SK-N-SH (cell line): ENCODE data around the gene C15orf39. TPM values are rescaled to one million over a fixed set of nuclear protein-coding genes. Genes with fewer than 3 reads are reported as not detected.

ENCODE experiments used
- CTCF ChIA-PET: fragments of 300-600, 350-600 bp; formaldehyde crosslinking; extraction: SDS; loops from one replicate; lab custom pipeline; 2021; lab: Yijun Ruan, JAX
- POLR2A ChIA-PET: fragments of 350-600 bp; sonication (Branson Sonifier 250); formaldehyde crosslinking; extraction: SDS; loops from one replicate; lab custom pipeline; 2020; ENCODE audit warnings: antibody characterized with exemption, inconsistent platforms; lab: Yijun Ruan, JAX
- DNase-seq: peaks from one replicate; pipeline ENCODE4 v3.0.0; 2012
- H2AFZ ChIP-seq: fragments of 200-600 bp; sonication (generic); 2 replicates; pipeline ENCODE4 v1.8.1; 2016; ENCODE audit warnings: antibody characterized with exemption, mild to moderate bottlenecking, low read depth
- H3F3A ChIP-seq: fragments of 200-600 bp; sonication (generic); replicated peaks from 2 replicates; pipeline ENCODE3; 2016; ENCODE audit warnings: antibody characterized with exemption, mild to moderate bottlenecking; ENCODE audit not compliant: insufficient read depth
- H3K27ac ChIP-seq, 2 experiments: fragments of 200-500 bp in 1 of 2; fragments of 200-600 bp in 1 of 2; sonication (Bioruptor generic) in 1 of 2; sonication (generic), shearing (Covaris generic) in 1 of 2; 2 replicates each; pipeline versions ENCODE4 v1.5.1 to v1.6.1; 2014 to 2016; ENCODE audit warnings: low read depth in 2 of 2, inconsistent platforms in 1 of 2, low read length in 1 of 2, mild to moderate bottlenecking in 1 of 2, mixed read lengths in 1 of 2
- H3K27me3 ChIP-seq: fragments of 200-600 bp; sonication (generic), shearing (Covaris generic); 2 replicates; pipeline ENCODE4 v1.6.1; 2016; ENCODE audit warnings: mixed run types; ENCODE audit not compliant: insufficient read depth
- H3K36me3 ChIP-seq, 2 experiments: fragments of 200-500 bp in 1 of 2; fragments of 200-600 bp in 1 of 2; sonication (Bioruptor generic) in 1 of 2; sonication (generic) in 1 of 2; replicated peaks in 1 of 2; 2 replicates each; pipeline versions ENCODE3 to v1.5.1; 2014 to 2016; ENCODE audit warnings: low read length in 1 of 2, mild to moderate bottlenecking in 1 of 2; ENCODE audit not compliant: insufficient read depth in 2 of 2, control insufficient read depth in 1 of 2
- H3K4me1 ChIP-seq, 2 experiments: fragments of 200-500 bp in 1 of 2; fragments of 200-600 bp in 1 of 2; sonication (Bioruptor generic) in 1 of 2; sonication (generic), shearing (Covaris generic) in 1 of 2; 2 replicates each; pipeline versions ENCODE4 v1.5.1 to v1.6.1; 2014 to 2016; ENCODE audit warnings: low read depth in 1 of 2, low read length in 1 of 2, mixed run types in 1 of 2; ENCODE audit not compliant: insufficient read depth in 2 of 2, control insufficient read depth in 1 of 2
- H3K4me2 ChIP-seq: fragments of 200-600 bp; sonication (generic), shearing (Covaris generic); 2 replicates; pipeline ENCODE4 v1.6.1; 2017; ENCODE audit warnings: mixed run types
- H3K4me3 ChIP-seq, 2 experiments: fragments of 200-500 bp in 1 of 2; fragments of 200-600 bp in 1 of 2; sonication (Bioruptor generic) in 1 of 2; sonication (generic), shearing (Covaris generic) in 1 of 2; 2 replicates each; pipeline versions ENCODE4 v1.5.1 to v1.8.1; 2014 to 2016; ENCODE audit warnings: low read depth in 2 of 2, inconsistent platforms in 1 of 2, low read length in 1 of 2, mild to moderate bottlenecking in 1 of 2, mixed read lengths in 1 of 2, moderate library complexity in 1 of 2
- H3K79me2 ChIP-seq: fragments of 200-600 bp; sonication (generic); 2 replicates; pipeline ENCODE4 v1.8.1; 2017; ENCODE audit warnings: mild to moderate bottlenecking; ENCODE audit not compliant: insufficient read depth
- H3K9ac ChIP-seq: fragments of 200-600 bp; sonication (generic); 2 replicates; pipeline ENCODE4 v1.6.1; 2017; ENCODE audit warnings: mixed run types
- H3K9me2 ChIP-seq: fragments of 200-600 bp; sonication (generic); 2 replicates; pipeline ENCODE4 v1.6.1; 2017; ENCODE audit warnings: mixed run types
- H3K9me3 ChIP-seq: fragments of 200-600 bp; sonication (generic); 2 replicates; pipeline ENCODE4 v1.6.1; 2017; ENCODE audit warnings: mixed run types, mild to moderate bottlenecking, moderate library complexity
- H4K20me1 ChIP-seq: fragments of 200-600 bp; sonication (generic); 2 replicates; pipeline ENCODE4 v1.6.1; 2017; ENCODE audit warnings: mild to moderate bottlenecking, mixed run types; ENCODE audit not compliant: insufficient read depth
- CHD2 ChIP-seq: fragments of 150-350 bp; IDR thresholded peaks from 2 replicates; pipeline ENCODE4 v1.6.1; 2018; ENCODE audit warnings: low read length; ENCODE audit not compliant: partially characterized antibody
- CTCF ChIP-seq: fragments of 200-600 bp; sonication (generic); IDR thresholded peaks from 2 replicates; pipeline ENCODE4 v1.6.1; 2017; ENCODE audit warnings: antibody characterized with exemption, mild to moderate bottlenecking, moderate library complexity
- ELF1 ChIP-seq: IDR thresholded peaks from 2 replicates; pipeline ENCODE4 v1.4.0; 2012
- EP300 ChIP-seq, 2 experiments: IDR thresholded peaks; 2 replicates each; pipeline versions ENCODE4 v1.4.0 to v1.6.1; 2012; ENCODE audit warnings: borderline replicate concordance in 1 of 2, low read depth in 1 of 2, low read length in 1 of 2
- FOSL2 ChIP-seq: IDR thresholded peaks from 2 replicates; pipeline ENCODE4 v1.4.0; 2012; ENCODE audit warnings: low read depth, mild to moderate bottlenecking, moderate library complexity, borderline replicate concordance
- FOXJ3 ChIP-seq: sonication (generic); formaldehyde crosslinking; IDR thresholded peaks from 2 replicates; pipeline ENCODE4 v1.5.1; 2020; ENCODE audit warnings: mild to moderate bottlenecking, missing genetic modification reagents
- FOXM1 ChIP-seq: IDR thresholded peaks from 2 replicates; pipeline ENCODE4 v1.4.0; 2012; ENCODE audit warnings: low read depth, mild to moderate bottlenecking
- GABPA ChIP-seq: IDR thresholded peaks from 2 replicates; pipeline ENCODE4 v1.4.0; 2012; ENCODE audit warnings: low read depth, mild to moderate bottlenecking
- MEF2A ChIP-seq: IDR thresholded peaks from 2 replicates; pipeline ENCODE4 v1.4.0; 2012; ENCODE audit warnings: low read depth, borderline replicate concordance
- NFIC ChIP-seq: IDR thresholded peaks from 2 replicates; pipeline ENCODE4 v1.4.0; 2012; ENCODE audit warnings: borderline replicate concordance
- NRF1 ChIP-seq: IDR thresholded peaks from 2 replicates; pipeline ENCODE4 v1.6.1; 2012; ENCODE audit warnings: low read depth, mild to moderate bottlenecking, low read length
- PBX3 ChIP-seq: IDR thresholded peaks from 2 replicates; pipeline ENCODE4; 2012
- POLR2AphosphoS5 ChIP-seq: IDR thresholded peaks from 2 replicates; pipeline ENCODE4 v1.6.1; 2012; ENCODE audit warnings: low read depth, low read length
- RCOR1 ChIP-seq: fragments of 150-350 bp; IDR thresholded peaks from 2 replicates; pipeline ENCODE4 v1.6.1; 2017; ENCODE audit warnings: antibody characterized with exemption, low read length
- RXRA ChIP-seq: IDR thresholded peaks from 2 replicates; pipeline ENCODE4 v1.4.0; 2012; ENCODE audit warnings: low read depth, mild to moderate bottlenecking, borderline replicate concordance
- SMC3 ChIP-seq: IDR thresholded peaks from 2 replicates; pipeline ENCODE4 v1.6.1; 2012; ENCODE audit warnings: low read depth, low read length, improper control_type of control experiment
- TCF12 ChIP-seq: IDR thresholded peaks from 2 replicates; pipeline ENCODE4 v1.4.0; 2012
- TEAD4 ChIP-seq: IDR thresholded peaks from 2 replicates; pipeline ENCODE4 v1.4.0; 2012; ENCODE audit warnings: mild to moderate bottlenecking, borderline replicate concordance; ENCODE audit not compliant: insufficient read depth
- YY1 ChIP-seq: IDR thresholded peaks from 2 replicates; pipeline ENCODE4 v1.4.0; 2012; ENCODE audit warnings: low read depth, mild to moderate bottlenecking
- ZBTB33 ChIP-seq: IDR thresholded peaks from 2 replicates; pipeline ENCODE4 v1.4.0; 2012; ENCODE audit warnings: low read depth, borderline replicate concordance
- WGBS: methylation state at CpG from one replicate; pipeline ENCODE4 v1.1.6; 2017; ENCODE audit warnings: low lambda C conversion rate; 5-methylcytosine and 5-hydroxymethylcytosine counted together
- polyA plus RNA-seq, 3 experiments: library from polyadenylated mRNA; depleted of rRNA; stranded (reverse); fragments of >200 nt; gene quantifications; 2 replicates each; pipeline ENCODE4 v1.2.3, GENCODE V29; 2012

C15orf39 gene
- polyA plus RNA-seq, 1 of the 3 experiments (the other 2 are of a cell fraction), result 2.5 TPM

- Histone ChIP-seq H2AFZ (no peak overlapping the region), H3K9ac (no peak overlapping the region), H3K27me3 (peaks cover 12% of the 10 kb centered on the region), H3K79me2 (no peaks in the 10 kb centered on the region), H3K4me1 (peaks cover 0 to 3% of the 10 kb centered on the region in 2 experiments; a peak in 1 of 4 replicates), H3K36me3 (no peaks in the 10 kb centered on the region), H3K9me2 (no peaks in the 10 kb centered on the region), H3K9me3 (no peaks in the 10 kb centered on the region), H4K20me1 (no peaks in the 10 kb centered on the region), H3K4me3 (no peak overlapping the region), H3K4me2 (no peak overlapping the region), H3F3A (no peaks in the 10 kb centered on the region), H3K27ac (no peak overlapping the region)
- no peak for DNase-seq
- TF ChIP-seq YY1 (no peak), NRF1 (no peak), MEF2A (no peak), NFIC (no peak), POLR2AphosphoS5 (no peak), FOXJ3 (CRISPR knock-in tag) (no peak), SMC3 (no peak), FOSL2 (no peak), CTCF (no peak), EP300 (IDR thresholded peaks at IDR 0.05; ENCODE audit: borderline replicate concordance in 1 of 2, low read depth in 1 of 2, low read length in 1 of 2) (no peak)
- 70% methylated on average over 2 of the region's 2 CpGs for WGBS
- POLR2A ChIA-PET, result no interaction called here
- CTCF ChIA-PET, result no interaction called here
Observed at GRCh38 chr15:75230016-75230343, 28.3 kb downstream of the C15orf39 start.

GRCh38 chr15:75230551-75231371, 29.1 kb downstream of the C15orf39 start:
- H3K79me2 ChIP-seq, result no peaks in the 10 kb centered on the region
- peaks cover 13% of the 10 kb centered on the region for H3K27me3 ChIP-seq
- H3K4me1 ChIP-seq, result peaks cover 0 to 3% of the 10 kb centered on the region in 2 experiments; a peak in 1 of 4 replicates
- POLR2A ChIA-PET, result no interaction called here
- H3K36me3 ChIP-seq, result no peaks in the 10 kb centered on the region
- no peak overlapping the region for H3K9ac ChIP-seq
- H3K9me3 ChIP-seq, result no peaks in the 10 kb centered on the region
- no peak overlapping the region for H2AFZ ChIP-seq
- H3F3A ChIP-seq, result no peaks in the 10 kb centered on the region
- H3K27ac ChIP-seq, result no peak overlapping the region
- 68% methylated on average over 13 of the region's 16 CpGs for WGBS
- no peaks in the 10 kb centered on the region for H4K20me1 ChIP-seq
- H3K9me2 ChIP-seq, result no peaks in the 10 kb centered on the region
- H3K4me3 ChIP-seq, result no peak overlapping the region
- no peak for TF ChIP-seq ELF1
- no peak for TF ChIP-seq GABPA
- no peak for TF ChIP-seq PBX3
- no peak for TF ChIP-seq ZBTB33
- TF ChIP-seq CHD2, result no peak
- TF ChIP-seq TEAD4, result no peak
- TF ChIP-seq RCOR1, result no peak
- TF ChIP-seq FOXM1, result no peak
- no peak for TF ChIP-seq TCF12
- TF ChIP-seq RXRA, result no peak
- no peak for DNase-seq
- H3K4me2 ChIP-seq, result no peak overlapping the region
- CTCF ChIA-PET, result no interaction called here
